ENCODE data around the gene NACAD. TPM values are rescaled to one million over a fixed set of nuclear protein-coding genes. Genes with fewer than 3 reads are reported as not detected.

NACAD gene
- total RNA-seq, 2 donors from 2014 or later, result 10.8 to 11.1 TPM

DNA sequence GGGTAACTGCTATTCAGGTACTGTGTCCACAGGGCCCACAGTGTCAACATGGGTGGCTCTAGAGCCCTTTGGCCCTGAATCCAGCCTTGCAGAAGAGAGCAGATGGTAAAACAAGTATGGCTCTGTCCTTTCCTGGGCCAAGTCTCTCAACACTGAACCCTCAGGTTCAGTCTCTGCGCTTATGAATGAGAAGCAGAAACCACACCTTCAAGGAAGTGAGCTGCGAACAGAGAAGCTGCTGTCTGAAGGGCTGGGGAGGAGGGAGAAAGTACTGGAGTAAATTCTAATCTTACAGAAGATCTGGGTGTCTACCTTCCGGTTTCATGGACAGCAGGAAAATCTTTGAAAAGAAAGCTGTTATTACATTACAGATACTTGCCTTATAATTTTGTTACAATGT, 18.6 kb upstream of the NACAD start:
- ATAC-seq (ENCODE audit: insufficient number of reproducible peaks, low FRiP score, low read depth), result no peak
- TF ChIP-seq, protein P1, sequence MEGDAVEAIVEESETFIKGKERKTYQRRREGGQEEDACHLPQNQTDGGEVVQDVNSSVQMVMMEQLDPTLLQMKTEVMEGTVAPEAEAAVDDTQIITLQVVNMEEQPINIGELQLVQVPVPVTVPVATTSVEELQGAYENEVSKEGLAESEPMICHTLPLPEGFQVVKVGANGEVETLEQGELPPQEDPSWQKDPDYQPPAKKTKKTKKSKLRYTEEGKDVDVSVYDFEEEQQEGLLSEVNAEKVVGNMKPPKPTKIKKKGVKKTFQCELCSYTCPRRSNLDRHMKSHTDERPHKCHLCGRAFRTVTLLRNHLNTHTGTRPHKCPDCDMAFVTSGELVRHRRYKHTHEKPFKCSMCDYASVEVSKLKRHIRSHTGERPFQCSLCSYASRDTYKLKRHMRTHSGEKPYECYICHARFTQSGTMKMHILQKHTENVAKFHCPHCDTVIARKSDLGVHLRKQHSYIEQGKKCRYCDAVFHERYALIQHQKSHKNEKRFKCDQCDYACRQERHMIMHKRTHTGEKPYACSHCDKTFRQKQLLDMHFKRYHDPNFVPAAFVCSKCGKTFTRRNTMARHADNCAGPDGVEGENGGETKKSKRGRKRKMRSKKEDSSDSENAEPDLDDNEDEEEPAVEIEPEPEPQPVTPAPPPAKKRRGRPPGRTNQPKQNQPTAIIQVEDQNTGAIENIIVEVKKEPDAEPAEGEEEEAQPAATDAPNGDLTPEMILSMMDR (IDR thresholded peaks at IDR 0.05), result no peak
- no peak for DNase-seq (ENCODE audit: low spot score)
- Histone ChIP-seq H3K4me3 (no peak overlapping the region), H3K27me3 (replicated peaks; ENCODE audit: insufficient read depth) (no peaks in the 10 kb centered on the region), H3K27ac (no peak overlapping the region), H3K4me1 (ENCODE audit: control insufficient read depth in 1 of 2, low read depth in 2 of 2) (peaks cover 16 to 30% of the 10 kb centered on the region in 2 donors), H3K9me3 (no peaks in the 10 kb centered on the region), H3K36me3 (peaks cover 65% of the 10 kb centered on the region)

DNA sequence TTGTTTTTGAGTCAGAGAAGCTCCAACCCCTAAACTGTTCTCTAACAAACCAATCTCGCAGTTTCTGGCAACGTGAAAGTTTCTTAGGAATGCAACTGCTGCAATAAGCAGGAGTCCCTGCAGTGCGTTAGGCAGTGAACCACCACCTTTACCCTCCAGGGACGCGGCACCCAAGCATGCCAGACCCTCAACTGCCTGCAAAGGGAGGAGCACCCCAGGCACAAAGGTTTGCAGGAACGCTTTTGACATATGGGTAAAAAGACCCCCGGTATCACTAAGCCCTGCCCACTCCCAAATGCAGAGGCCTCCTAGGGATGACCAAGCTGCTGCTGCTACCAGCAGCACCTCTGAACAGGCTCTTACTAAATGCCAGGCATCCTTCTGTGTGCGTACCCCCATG, 18.1 kb upstream of the NACAD start:
- Histone ChIP-seq H3K27ac (no peak overlapping the region), H3K4me1 (ENCODE audit: control insufficient read depth in 1 of 2, low read depth in 2 of 2) (peaks cover 13 to 25% of the 10 kb centered on the region in 2 donors), H3K9me3 (no peaks in the 10 kb centered on the region), H3K27me3 (replicated peaks; ENCODE audit: insufficient read depth) (no peaks in the 10 kb centered on the region), H3K4me3 (no peak overlapping the region), H3K36me3 (peaks cover 71% of the 10 kb centered on the region)
- DNase-seq (ENCODE audit: low spot score) (no peak), ATAC-seq (ENCODE audit: insufficient number of reproducible peaks, low FRiP score, low read depth) (no peak)
- TF ChIP-seq, protein P1 (IDR thresholded peaks at IDR 0.05), result no peak

DNA sequence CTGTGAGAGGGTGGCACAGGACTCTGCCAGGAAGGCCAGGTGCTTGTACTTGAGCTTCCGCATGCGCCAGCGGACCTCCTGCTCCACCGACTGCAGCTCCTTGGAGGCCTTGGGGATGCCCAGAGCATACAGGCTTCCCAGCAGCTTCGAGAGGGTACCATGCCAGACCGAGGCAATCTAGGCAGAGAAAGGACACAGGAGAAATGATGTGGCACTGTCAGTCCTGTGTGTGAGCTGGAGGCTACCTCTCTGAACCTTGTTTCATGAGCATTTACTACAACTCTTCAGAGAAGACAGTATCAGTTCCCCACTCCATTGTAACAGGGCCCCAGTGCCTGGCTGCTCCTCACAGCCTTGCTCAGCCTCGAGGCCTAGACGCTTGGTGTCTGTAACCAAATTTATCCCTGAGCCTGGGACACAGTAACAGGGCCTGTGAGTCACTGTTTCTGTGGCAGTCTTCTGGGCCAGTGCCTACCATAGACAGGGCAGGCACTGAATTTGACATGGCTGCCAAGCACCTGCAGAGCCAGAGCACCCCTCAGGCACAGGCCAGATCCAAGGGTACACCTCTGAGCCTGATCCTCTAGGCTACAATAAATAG, 16.9 kb upstream of the NACAD start:
- Histone ChIP-seq H3K9me3 (no peaks in the 10 kb centered on the region), H3K27ac (no peak overlapping the region), H3K27me3 (replicated peaks; ENCODE audit: insufficient read depth) (no peaks in the 10 kb centered on the region), H3K4me1 (ENCODE audit: control insufficient read depth in 1 of 2, low read depth in 2 of 2) (peaks cover 11 to 22% of the 10 kb centered on the region in 2 donors), H3K4me3 (no peak overlapping the region), H3K36me3 (peaks cover 82% of the 10 kb centered on the region)
- no peak for ATAC-seq (ENCODE audit: insufficient number of reproducible peaks, low FRiP score, low read depth)
- TF ChIP-seq, protein P1 (IDR thresholded peaks at IDR 0.05), result no peak
- no peak for DNase-seq (ENCODE audit: low spot score)

DNA sequence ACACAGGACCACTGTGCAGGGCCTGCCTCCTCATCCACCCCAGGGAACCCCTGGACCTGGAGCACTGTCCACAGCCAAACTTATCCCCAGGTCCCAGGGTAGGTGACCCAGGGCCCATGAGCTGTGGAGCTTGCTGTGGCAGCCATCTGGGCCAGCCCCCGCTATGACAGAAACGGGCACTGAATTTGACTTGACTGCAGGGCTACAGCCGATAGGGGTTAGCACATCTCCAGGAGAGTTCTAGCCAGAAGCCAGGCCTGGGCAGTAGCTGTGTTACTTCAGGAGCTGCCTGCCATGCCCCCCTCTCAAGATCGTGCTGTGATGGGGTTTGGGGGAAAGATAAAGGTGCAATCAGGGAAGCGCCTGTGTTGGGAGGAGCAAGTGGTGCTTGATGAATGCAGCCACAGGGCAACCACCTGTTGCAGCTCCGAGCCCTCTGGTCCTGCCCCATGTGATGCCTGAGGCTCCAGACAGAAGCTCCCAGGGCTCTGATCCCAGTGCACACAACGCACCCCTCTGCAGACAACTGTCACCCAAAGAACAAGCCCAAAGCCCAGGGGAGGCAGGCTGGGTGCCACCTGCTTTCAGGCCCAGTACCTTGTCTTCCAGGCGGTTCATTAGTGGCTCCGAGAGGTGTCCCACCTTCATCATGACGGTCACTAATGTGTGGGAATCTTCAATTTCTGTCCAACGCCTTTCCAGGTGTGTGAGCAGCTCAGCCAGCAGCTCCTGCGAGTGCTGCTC, 16.2 kb upstream of the NACAD start:
- H3K27me3 ChIP-seq (replicated peaks; ENCODE audit: insufficient read depth), result no peaks in the 10 kb centered on the region
- TF ChIP-seq, protein P1 (IDR thresholded peaks at IDR 0.05), result no peak
- no peaks in the 10 kb centered on the region for H3K9me3 ChIP-seq
- no peak for DNase-seq (ENCODE audit: low spot score)
- H3K4me3 ChIP-seq, result no peak overlapping the region
- H3K4me1 ChIP-seq (ENCODE audit: control insufficient read depth in 1 of 2, low read depth in 2 of 2), result peaks cover 6 to 15% of the 10 kb centered on the region in 2 donors
- no peak for ATAC-seq (ENCODE audit: insufficient number of reproducible peaks, low FRiP score, low read depth)
- H3K36me3 ChIP-seq, result peaks cover 89% of the 10 kb centered on the region
- H3K27ac ChIP-seq, result no peak overlapping the region

DNA sequence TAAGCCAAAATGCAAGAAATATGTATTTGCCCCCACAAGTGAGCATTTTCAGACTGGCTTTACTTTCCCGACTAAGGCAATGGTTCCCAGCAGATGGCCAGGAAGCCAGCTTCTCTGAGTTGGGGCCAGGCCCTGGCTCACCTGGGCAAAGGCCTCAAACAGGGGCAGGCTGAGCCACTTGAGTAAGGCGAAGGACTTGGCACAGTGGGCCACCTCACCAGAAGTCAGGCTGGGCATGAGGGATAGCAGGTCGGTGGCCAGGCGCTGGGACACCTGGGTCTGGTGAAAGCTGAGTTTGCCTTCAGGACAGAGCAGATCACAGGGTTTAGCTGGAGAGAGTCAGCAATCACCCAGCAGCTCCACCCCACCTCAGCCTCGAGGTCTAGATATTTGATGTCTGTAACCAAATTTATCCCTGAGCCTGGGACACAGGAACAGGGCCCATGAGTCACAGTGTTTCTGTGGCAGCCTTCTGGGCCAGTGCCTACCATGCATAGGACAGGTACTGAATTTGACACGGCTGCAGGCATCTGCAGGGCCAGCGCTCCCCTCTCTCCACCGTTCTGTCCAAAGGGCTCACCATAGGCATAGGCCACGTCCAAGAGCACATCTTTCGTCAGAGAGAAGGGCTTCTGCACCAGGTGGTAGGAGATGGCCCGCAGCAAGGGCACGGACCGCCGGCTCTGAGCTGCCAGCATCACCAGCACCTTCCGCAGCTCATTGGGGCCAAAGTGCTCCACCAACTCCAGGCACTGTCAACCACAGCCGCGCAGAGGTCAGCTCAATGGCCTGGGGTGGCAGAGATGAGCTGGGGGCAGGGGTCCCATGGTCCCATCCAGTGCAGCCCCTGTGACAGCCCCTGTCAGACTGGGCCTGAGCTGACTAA, 15.4 kb upstream of the NACAD start:
- TF ChIP-seq, protein P1 (IDR thresholded peaks at IDR 0.05), result no peak
- Histone ChIP-seq H3K4me3 (no peak overlapping the region), H3K27ac (no peak overlapping the region), H3K9me3 (no peaks in the 10 kb centered on the region), H3K36me3 (peaks cover 93% of the 10 kb centered on the region), H3K27me3 (replicated peaks; ENCODE audit: insufficient read depth) (no peaks in the 10 kb centered on the region), H3K4me1 (ENCODE audit: control insufficient read depth in 1 of 2, low read depth in 2 of 2) (peaks cover 5 to 14% of the 10 kb centered on the region in 2 donors)
- DNase-seq (ENCODE audit: low spot score), result no peak
- no peak for ATAC-seq (ENCODE audit: insufficient number of reproducible peaks, low FRiP score, low read depth)

Data from thoracic aorta (tissue), 2 donors.